ENCODE measurements around the gene ZNF423.

ZNF423 gene

GRCh38 chr16:49782405-49782804, 73.5 kb downstream of the ZNF423 start:
- TF ChIP-seq GATA3 (IDR thresholded peaks at IDR 0.05; ENCODE audit: low read depth, low read length) (no peak), GATA2 (IDR thresholded peaks at IDR 0.05; ENCODE audit: low read depth, low read length) (no peak)

- no peak for TF ChIP-seq GATA2 (IDR thresholded peaks at IDR 0.05; ENCODE audit: low read depth, low read length)
- TF ChIP-seq GATA3 (IDR thresholded peaks at IDR 0.05; ENCODE audit: low read depth, low read length), result no peak
Observed at GRCh38 chr16:49781401-49781800, 74.5 kb downstream of the ZNF423 start.

- TF ChIP-seq GATA3 (IDR thresholded peaks at IDR 0.05; ENCODE audit: low read depth, low read length) (no peak), GATA2 (IDR thresholded peaks at IDR 0.05; ENCODE audit: low read depth, low read length) (no peak)
Observed at GRCh38 chr16:49780433-49780832, 75.5 kb downstream of the ZNF423 start.

GRCh38 chr16:49779979-49780378, 75.9 kb downstream of the ZNF423 start:
- TF ChIP-seq GATA2 (IDR thresholded peaks at IDR 0.05; ENCODE audit: low read depth, low read length) (no peak), GATA3 (IDR thresholded peaks at IDR 0.05; ENCODE audit: low read depth, low read length) (no peak)

DNA sequence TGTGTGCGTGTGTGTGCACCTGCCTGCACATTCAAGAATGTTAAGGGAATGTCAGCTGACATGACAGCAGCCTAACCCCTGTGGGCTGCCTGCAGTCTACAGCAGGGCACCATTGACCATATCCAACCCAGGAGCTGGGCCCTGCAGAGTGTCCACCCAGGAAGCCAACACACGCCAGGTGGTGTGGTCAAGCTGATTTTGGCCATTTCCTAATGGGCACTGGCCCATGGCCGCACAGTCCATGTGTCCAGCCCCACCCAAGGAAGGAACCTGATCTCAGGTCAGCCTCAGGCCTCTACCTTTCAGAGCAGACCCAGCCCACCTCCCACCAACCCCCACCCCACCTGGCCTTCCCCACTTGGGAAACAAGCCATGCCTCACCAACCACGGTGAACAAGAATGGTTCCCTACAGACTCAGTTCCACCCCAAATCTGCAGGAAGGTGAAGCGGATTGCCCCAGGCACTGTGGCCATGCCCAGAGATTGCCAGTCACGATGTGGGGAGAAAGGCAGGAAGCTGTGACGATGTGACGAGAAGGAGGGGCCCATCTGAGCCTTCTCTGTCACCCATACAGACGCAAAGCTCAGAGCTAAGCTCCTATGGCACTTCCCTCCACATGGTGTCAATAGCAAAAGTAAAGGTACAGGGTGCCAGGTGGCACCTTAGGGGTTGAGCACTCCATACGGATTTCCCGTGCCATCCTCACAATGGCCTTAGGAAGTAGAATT, 77.5 kb downstream of the ZNF423 start:
- no peak for TF ChIP-seq GATA3 (IDR thresholded peaks at IDR 0.05; ENCODE audit: low read depth, low read length)
- TF ChIP-seq GATA2 (IDR thresholded peaks at IDR 0.05; ENCODE audit: low read depth, low read length), result no peak

GRCh38 chr16:49776734-49777133, 79.2 kb downstream of the ZNF423 start:
- TF ChIP-seq GATA2 (IDR thresholded peaks at IDR 0.05; ENCODE audit: low read depth, low read length) (no peak), GATA3 (IDR thresholded peaks at IDR 0.05; ENCODE audit: low read depth, low read length) (no peak)

DNA sequence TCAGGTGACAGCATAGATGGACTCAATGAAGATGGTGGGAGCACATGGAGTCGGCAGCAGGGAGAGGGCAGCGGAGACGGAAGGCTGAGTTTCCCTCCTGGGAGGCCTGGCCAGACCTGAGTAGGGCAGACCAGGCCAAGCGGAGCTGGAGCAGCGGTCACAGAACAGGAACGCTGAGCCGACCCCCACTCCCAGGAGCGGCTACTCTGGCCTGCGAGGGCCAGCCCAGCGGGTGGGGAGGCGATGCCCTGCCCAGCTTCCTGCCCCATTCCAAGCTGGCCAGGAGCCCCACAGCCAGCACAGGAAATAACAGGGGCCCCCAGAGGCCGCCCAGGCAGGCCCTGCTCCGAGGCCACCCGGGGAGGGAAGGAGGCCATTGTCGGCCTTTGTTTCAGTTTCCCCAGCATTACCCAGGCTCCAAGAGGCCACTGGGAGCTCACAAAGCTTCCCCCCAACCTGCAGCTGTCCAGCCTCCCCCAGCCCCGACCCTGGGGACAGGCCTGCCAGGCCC, 79.8 kb downstream of the ZNF423 start:
- no peak for TF ChIP-seq GATA3 (IDR thresholded peaks at IDR 0.05; ENCODE audit: low read depth, low read length)
- TF ChIP-seq GATA2 (IDR thresholded peaks at IDR 0.05; ENCODE audit: low read depth, low read length), result no peak

GRCh38 chr16:49775581-49775980, 80.3 kb downstream of the ZNF423 start:
- no peak for TF ChIP-seq GATA2 (IDR thresholded peaks at IDR 0.05; ENCODE audit: low read depth, low read length)
- TF ChIP-seq GATA3 (IDR thresholded peaks at IDR 0.05; ENCODE audit: low read depth, low read length), result no peak

- TF ChIP-seq GATA3 (IDR thresholded peaks at IDR 0.05; ENCODE audit: low read depth, low read length), result no peak
- TF ChIP-seq GATA2 (IDR thresholded peaks at IDR 0.05; ENCODE audit: low read depth, low read length), result no peak
Observed at GRCh38 chr16:49775018-49775417, 80.9 kb downstream of the ZNF423 start.

- TF ChIP-seq GATA3 (IDR thresholded peaks at IDR 0.05; ENCODE audit: low read depth, low read length) (no peak), GATA2 (IDR thresholded peaks at IDR 0.05; ENCODE audit: low read depth, low read length) (no peak)
Observed at GRCh38 chr16:49773534-49774475, 82.1 kb downstream of the ZNF423 start.

DNA sequence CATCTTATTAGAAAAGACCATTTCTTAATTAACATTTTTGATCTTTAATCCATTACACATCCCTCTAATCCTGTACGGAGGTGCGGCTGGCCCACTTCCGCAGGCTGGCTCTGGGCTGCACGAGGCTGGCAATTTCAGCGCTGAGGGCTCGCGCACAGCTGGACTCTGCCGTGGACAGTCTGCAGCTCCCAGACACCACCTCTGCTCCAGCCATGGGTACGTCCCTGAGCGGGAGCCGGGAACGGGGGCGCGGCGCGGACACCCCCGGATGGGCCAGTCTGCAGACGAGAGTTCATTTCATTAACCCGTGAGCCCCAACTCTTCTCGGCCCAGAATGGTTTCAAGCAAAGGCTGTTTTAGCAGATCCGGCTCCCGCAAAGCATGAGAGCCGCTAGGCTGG, 87.9 kb downstream of the ZNF423 start:
- TF ChIP-seq GATA3 (IDR thresholded peaks at IDR 0.05; ENCODE audit: low read depth, low read length), result no peak
- TF ChIP-seq GATA2 (IDR thresholded peaks at IDR 0.05; ENCODE audit: low read depth, low read length), result no peak

DNA sequence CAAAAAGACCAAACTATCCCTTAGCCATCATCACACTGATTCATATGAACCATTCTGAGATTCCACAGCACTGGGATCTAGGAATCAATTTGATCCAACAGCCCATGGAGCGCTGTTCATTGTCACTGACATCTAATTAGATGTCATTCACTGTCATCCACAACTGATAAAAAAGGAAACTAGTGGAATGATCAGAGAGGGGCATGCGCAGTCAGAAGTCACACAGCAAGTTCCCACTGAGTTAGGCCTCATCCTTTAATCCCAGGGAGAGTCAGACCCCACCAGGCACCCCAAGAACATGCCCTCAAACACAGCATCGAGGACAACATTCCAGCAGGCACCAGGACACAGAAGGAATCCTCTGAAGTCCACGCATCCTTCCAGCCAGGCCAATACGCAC, 88.5 kb downstream of the ZNF423 start:
- TF ChIP-seq GATA3 (IDR thresholded peaks at IDR 0.05; ENCODE audit: low read depth, low read length) (no peak), GATA2 (IDR thresholded peaks at IDR 0.05; ENCODE audit: low read depth, low read length) (no peak)

GRCh38 chr16:49766225-49766624, 89.7 kb downstream of the ZNF423 start:
- TF ChIP-seq GATA2 (IDR thresholded peaks at IDR 0.05; ENCODE audit: low read depth, low read length) (no peak), GATA3 (IDR thresholded peaks at IDR 0.05; ENCODE audit: low read depth, low read length) (no peak)

DNA sequence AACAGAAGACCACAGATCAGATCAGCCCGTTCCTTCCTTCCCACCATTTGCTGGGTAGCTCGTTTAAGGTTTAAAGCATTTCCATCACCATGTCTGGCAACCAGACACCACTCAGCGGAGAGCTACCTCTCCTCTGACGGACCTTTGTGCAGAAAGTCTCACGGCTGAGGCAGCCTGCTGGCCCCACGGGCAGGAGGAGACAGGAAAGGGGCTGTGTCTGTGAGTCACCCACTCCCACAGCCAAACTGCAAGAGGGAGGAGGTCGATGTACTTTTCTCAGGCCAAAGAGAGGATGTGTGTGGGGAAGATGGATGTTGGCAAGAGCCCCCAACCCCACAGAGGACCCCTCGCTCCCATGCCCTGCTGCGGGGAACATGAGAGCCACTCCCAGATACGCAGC, 92.1 kb downstream of the ZNF423 start:
- TF ChIP-seq GATA2 (IDR thresholded peaks at IDR 0.05; ENCODE audit: low read depth, low read length) (no peak), GATA3 (IDR thresholded peaks at IDR 0.05; ENCODE audit: low read depth, low read length) (no peak)

All from SH-SY5Y (cell line).